GM23338 (cell line): ENCODE data around the gene SYNDIG1. TPM values are rescaled to one million over a fixed set of nuclear protein-coding genes. Genes with fewer than 3 reads are reported as not detected.

Experiments used
- ATAC-seq: fragments of 200-7000 bp; cut with Tn5 transposase; 3 replicates; pipeline ENCODE4 v1.9.1; 2020
- DNase-seq: peaks from one replicate; pipeline ENCODE4 v3.0.0-alpha.2; 2015; ENCODE audit warnings: low spot score
- H2AFZ ChIP-seq: fragments of 200-600 bp; sonication (generic); 2 replicates; pipeline ENCODE4 v1.8.0; 2016; ENCODE audit warnings: antibody characterized with exemption, mild to moderate bottlenecking, moderate library complexity
- H3F3A ChIP-seq: fragments of 200-600 bp; sonication (generic); replicated peaks from 2 replicates; pipeline ENCODE4 v1.8.0; 2017; ENCODE audit warnings: antibody characterized with exemption, mixed run types, low read depth
- H3K27ac ChIP-seq: fragments of 200-600 bp; sonication (generic); 2 replicates; pipeline ENCODE4 v1.6.1; 2016; ENCODE audit warnings: low read depth
- H3K27me3 ChIP-seq: fragments of 200-600 bp; sonication (generic); 2 replicates; pipeline ENCODE4 v1.8.0; 2016; ENCODE audit warnings: mild to moderate bottlenecking, mixed run types, moderate library complexity; ENCODE audit not compliant: insufficient read depth
- H3K36me3 ChIP-seq: fragments of 200-600 bp; sonication (generic); 2 replicates; pipeline ENCODE4 v1.8.0; 2016; ENCODE audit warnings: mild to moderate bottlenecking; ENCODE audit not compliant: insufficient read depth
- H3K4me1 ChIP-seq: fragments of 200-600 bp; sonication (generic); 2 replicates; pipeline ENCODE4 v1.8.0; 2016; ENCODE audit warnings: mild to moderate bottlenecking, moderate library complexity; ENCODE audit not compliant: insufficient read depth
- H3K4me2 ChIP-seq: fragments of 200-600 bp; sonication (generic); 2 replicates; pipeline ENCODE4 v1.7.1; 2017; ENCODE audit warnings: mixed run types
- H3K4me3 ChIP-seq: fragments of 200-600 bp; sonication (generic); 2 replicates; pipeline ENCODE4 v1.6.1; 2016; ENCODE audit warnings: mixed run types
- H3K79me2 ChIP-seq: fragments of 200-600 bp; sonication (generic); replicated peaks from 2 replicates; pipeline ENCODE4 v1.8.0; 2017; ENCODE audit warnings: mild to moderate bottlenecking; ENCODE audit not compliant: insufficient read depth
- H3K9me2 ChIP-seq: fragments of 200-600 bp; sonication (generic); 2 replicates; pipeline ENCODE4 v1.8.0; 2017; ENCODE audit not compliant: insufficient read depth
- H4K20me1 ChIP-seq: fragments of 200-600 bp; sonication (generic); replicated peaks from 2 replicates; pipeline ENCODE4 v1.8.0; 2017; ENCODE audit warnings: mild to moderate bottlenecking; ENCODE audit not compliant: insufficient read depth
- H3K27ac Mint-ChIP-seq: 2 replicates; pipeline ENCODE4 v1.8.0; 2020; ENCODE audit warnings: inconsistent platforms, mild to moderate bottlenecking, moderate library complexity, mixed read lengths
- H3K27me3 Mint-ChIP-seq: 3 replicates; pipeline ENCODE4 v1.8.0; 2022; ENCODE audit warnings: low read depth, mild to moderate bottlenecking, moderate library complexity, mixed read lengths, inconsistent platforms; ENCODE audit not compliant: insufficient read depth, poor library complexity
- H3K36me3 Mint-ChIP-seq: 3 replicates; pipeline ENCODE4 v1.8.0; 2021; ENCODE audit warnings: low read depth, mild to moderate bottlenecking, inconsistent platforms, moderate library complexity, mixed read lengths
- H3K4me1 Mint-ChIP-seq: 3 replicates; pipeline ENCODE4 v1.8.0; 2020; ENCODE audit warnings: mild to moderate bottlenecking, inconsistent platforms, mixed read lengths
- H3K4me3 Mint-ChIP-seq: 3 replicates; pipeline ENCODE4 v1.8.0; 2021; ENCODE audit warnings: moderate library complexity, mild to moderate bottlenecking, inconsistent platforms, mixed read lengths
- H3K9me3 Mint-ChIP-seq: 3 replicates; pipeline ENCODE4 v1.8.0; 2020; ENCODE audit warnings: moderate library complexity, mild to moderate bottlenecking, inconsistent platforms, mixed read lengths
- CREB1 ChIP-seq: fragments of 250-450 bp; sonication (Bioruptor Pico); IDR thresholded peaks from 2 replicates; pipeline ENCODE4 v1.5.0; 2020; ENCODE audit warnings: low read depth, mild to moderate bottlenecking, moderate library complexity
- CTCF ChIP-seq, 2 experiments: fragments of 200-600 bp in 1 of 2; sonication (generic) in 1 of 2; conservative IDR thresholded peaks; 2 replicates each; pipeline versions ENCODE4 v1.5.1 to v1.6.1; 2016 to 2017; ENCODE audit warnings: antibody characterized with exemption in 2 of 2, low read depth in 2 of 2, mild to moderate bottlenecking in 2 of 2, moderate library complexity in 1 of 2
- EZH2 ChIP-seq: fragments of 200-600 bp; sonication (generic); IDR thresholded peaks from one replicate; pipeline ENCODE4 v1.8.0; 2017; ENCODE audit warnings: antibody characterized with exemption, mild to moderate bottlenecking, low read depth; ENCODE audit not compliant: unreplicated experiment
- JUNB ChIP-seq: IDR thresholded peaks from one replicate; pipeline ENCODE4 v1.6.1; 2016; ENCODE audit warnings: antibody characterized with exemption; ENCODE audit not compliant: unreplicated experiment
- NANOG ChIP-seq: IDR thresholded peaks from 2 replicates; pipeline ENCODE4 v1.6.1; 2016; ENCODE audit warnings: antibody characterized with exemption, borderline replicate concordance
- POLR2AphosphoS5 ChIP-seq: IDR thresholded peaks from 2 replicates; pipeline ENCODE4 v1.6.1; 2016; ENCODE audit warnings: antibody characterized with exemption, low read depth
- REST ChIP-seq: IDR thresholded peaks from one replicate; pipeline ENCODE4 v1.6.1; 2018; ENCODE audit warnings: antibody characterized with exemption; ENCODE audit not compliant: unreplicated experiment
- ZNF114 ChIP-seq: fragments of 250-450 bp; sonication (Bioruptor Pico); IDR thresholded peaks from 2 replicates; pipeline ENCODE4 v1.5.0; 2020; ENCODE audit warnings: mild to moderate bottlenecking, moderate library complexity
- ZNF331 ChIP-seq: fragments of 250-450 bp; sonication (Bioruptor Pico); IDR thresholded peaks from 2 replicates; pipeline ENCODE4 v1.5.0; 2020; ENCODE audit warnings: low read depth, mild to moderate bottlenecking, moderate library complexity
- polyA plus RNA-seq: library from polyadenylated mRNA; unstranded; fragments of >200 nt; fragmentation: Nextera tagmentation; extraction: Ambion mirVana; gene quantifications from 2 replicates; pipeline ENCODE4 v1.2.1, GENCODE V29; 2016
- total RNA-seq: library from RNA; depleted of rRNA; stranded (reverse); fragments of >200 nt; shearing (Covaris generic); gene quantifications from 2 replicates; pipeline ENCODE4 v1.2.3, GENCODE V29; 2014
- TF ChIP-seq, protein P1 (sequence below): IDR thresholded peaks from 2 replicates; pipeline ENCODE4 v1.6.1; 2016; ENCODE audit warnings: antibody characterized with exemption

Gene SYNDIG1
- total and polyA plus RNA-seq, 2 experiments from 2014 or later: 2.8 to 4.8 TPM

DNA sequence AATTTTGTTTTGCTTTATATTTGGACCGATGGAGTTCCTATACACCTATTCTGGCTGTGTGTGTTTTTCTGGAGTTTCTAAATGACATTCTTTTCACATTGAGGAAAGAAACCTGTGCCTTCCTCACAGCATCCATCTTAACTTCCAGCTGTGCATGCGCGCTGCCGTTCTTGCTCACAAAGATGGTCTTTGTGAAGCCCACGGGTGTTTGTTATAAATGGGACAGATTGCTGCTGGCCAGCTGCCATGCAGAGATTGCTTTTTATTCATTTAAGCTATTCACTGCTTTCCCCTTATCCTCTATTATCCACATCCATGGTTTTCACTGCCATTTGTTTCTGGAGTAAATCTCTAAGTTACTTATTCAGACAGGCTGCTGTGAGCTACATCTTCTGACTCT, 54.2 kb downstream of the SYNDIG1 start (continued):
- no peak for TF ChIP-seq CREB1 (CRISPR knock-in tag)
- TF ChIP-seq, protein P1, sequence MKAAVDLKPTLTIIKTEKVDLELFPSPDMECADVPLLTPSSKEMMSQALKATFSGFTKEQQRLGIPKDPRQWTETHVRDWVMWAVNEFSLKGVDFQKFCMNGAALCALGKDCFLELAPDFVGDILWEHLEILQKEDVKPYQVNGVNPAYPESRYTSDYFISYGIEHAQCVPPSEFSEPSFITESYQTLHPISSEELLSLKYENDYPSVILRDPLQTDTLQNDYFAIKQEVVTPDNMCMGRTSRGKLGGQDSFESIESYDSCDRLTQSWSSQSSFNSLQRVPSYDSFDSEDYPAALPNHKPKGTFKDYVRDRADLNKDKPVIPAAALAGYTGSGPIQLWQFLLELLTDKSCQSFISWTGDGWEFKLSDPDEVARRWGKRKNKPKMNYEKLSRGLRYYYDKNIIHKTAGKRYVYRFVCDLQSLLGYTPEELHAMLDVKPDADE: no peak
- no peak for TF ChIP-seq NANOG
- no peak for TF ChIP-seq REST

DNA sequence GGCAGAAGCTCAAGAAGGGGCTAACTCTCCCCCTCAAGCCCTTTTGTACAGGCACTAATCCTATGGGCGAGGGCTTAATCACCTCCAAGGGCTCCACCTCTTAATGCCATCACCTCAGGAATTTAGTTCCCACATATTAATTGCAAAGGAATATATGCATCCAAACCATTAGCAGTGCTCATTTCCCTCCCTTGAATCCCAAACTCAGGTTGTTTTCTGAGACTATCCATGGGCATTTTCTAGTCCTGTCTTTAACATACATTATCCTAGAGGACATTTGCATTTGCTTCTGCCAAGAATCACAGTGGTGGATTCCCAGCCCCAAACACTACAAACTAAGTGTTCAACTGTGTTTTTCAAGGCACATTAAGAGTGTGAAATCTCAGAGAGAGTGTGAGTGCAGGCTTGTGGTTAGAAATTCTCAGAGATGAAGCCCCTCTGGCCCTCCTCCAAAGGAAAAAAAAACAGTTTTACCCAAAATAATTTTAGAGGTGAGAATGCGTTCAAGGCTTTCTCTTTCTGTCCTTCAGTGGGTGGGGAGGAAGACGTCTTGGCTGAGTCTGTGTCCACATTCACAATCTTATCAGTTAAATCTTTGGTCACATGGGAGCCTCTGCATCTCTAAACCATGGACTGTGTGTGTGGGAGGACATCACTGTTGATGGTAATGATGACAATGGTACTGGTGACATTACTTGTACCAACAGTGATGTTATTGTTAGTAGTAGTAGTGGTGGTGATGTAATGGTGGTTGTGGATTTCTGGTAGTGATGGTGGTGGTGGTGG, 59.3 kb downstream of the SYNDIG1 start:
- Mint-ChIP-seq H3K27ac (no peak overlapping the region), H3K27me3 (peaks cover 6% of the 10 kb centered on the region), H3K4me3 (no peak overlapping the region), H3K36me3 (peaks cover 2% of the 10 kb centered on the region; the same call in 2 of the 3 replicates), H3K4me1 (peaks cover 16% of the 10 kb centered on the region), H3K9me3 (peaks cover 3% of the 10 kb centered on the region; the same call in 2 of the 3 replicates)
- H3K36me3 ChIP-seq: no peaks in the 10 kb centered on the region
- H3K79me2 ChIP-seq: peaks cover 11% of the 10 kb centered on the region; the same call in 1 of the 2 replicates
- DNase-seq: no peak
- no peaks in the 10 kb centered on the region for H3K4me1 ChIP-seq
- no peak overlapping the region for H3K4me2 ChIP-seq
- H3K4me3 ChIP-seq: no peak overlapping the region
- no peaks in the 10 kb centered on the region for H3F3A ChIP-seq
- peaks cover 10% of the 10 kb centered on the region for H3K9me2 ChIP-seq
- no peak overlapping the region for H3K27ac ChIP-seq
- no peak overlapping the region for H2AFZ ChIP-seq
- no peaks in the 10 kb centered on the region; the same call in 1 of the 2 replicates for H4K20me1 ChIP-seq
- ATAC-seq: no peak
- no peaks in the 10 kb centered on the region for H3K27me3 ChIP-seq
- TF ChIP-seq ZNF331 (CRISPR knock-in tag) (no peak), POLR2AphosphoS5 (no peak), EZH2 (no peak), CTCF (conservative IDR thresholded peaks at IDR 0.05; ENCODE audit: low read depth in 2 of 2) (no peak), JUNB (no peak), ZNF114 (no peak), CREB1 (CRISPR knock-in tag) (no peak), REST (no peak)
- TF ChIP-seq, protein P1: no peak
